ENCODE measurements around the gene MT1B. TPM values are rescaled to one million over a fixed set of nuclear protein-coding genes. Genes with fewer than 3 reads are reported as not detected.

MT1B gene
- total and polyA plus RNA-seq, 5 experiments from 2014 or later: not detected

DNA sequence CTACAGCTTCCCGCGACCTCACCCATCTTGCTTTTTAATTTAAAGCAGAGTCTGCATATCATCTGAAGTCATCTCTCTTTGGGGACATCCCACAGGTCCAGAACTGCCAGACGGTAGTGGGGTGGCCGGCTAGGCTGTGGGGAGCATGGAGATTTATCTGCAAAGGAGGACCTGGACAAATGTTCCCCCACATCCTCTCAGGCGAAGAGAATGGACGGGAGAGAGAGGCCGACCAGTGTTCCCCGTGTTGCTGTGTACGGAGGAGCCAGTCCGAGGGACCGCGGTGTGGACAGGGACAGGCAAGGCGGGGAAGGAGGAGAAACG lies 19.9 kb upstream of the MT1B start:
- Mint-ChIP-seq H3K9me3 (no peaks in the 10 kb centered on the region), H3K27ac (no peak overlapping the region), H3K27me3 (peaks cover 31 to 78% (median 49%) of the 10 kb centered on the region in 5 donors), H3K36me3 (peaks cover 0 to 2% (median 2%) of the 10 kb centered on the region in 3 donors), H3K4me3 (peak overlapping the region; percentile 67 to 90 (median 81)), H3K4me1 (peaks cover 18 to 40% (median 32%) of the 10 kb centered on the region in 4 donors)
- POLR2A ChIA-PET: interaction anchor here (0.6 to 1.5 kb wide), 2 partner anchors 13 to 449 kb away, joined by 3 to 4 read pairs; no protein-coding TSS in a partner anchor
- no peak for ATAC-seq
- no peak for DNase-seq

DNA sequence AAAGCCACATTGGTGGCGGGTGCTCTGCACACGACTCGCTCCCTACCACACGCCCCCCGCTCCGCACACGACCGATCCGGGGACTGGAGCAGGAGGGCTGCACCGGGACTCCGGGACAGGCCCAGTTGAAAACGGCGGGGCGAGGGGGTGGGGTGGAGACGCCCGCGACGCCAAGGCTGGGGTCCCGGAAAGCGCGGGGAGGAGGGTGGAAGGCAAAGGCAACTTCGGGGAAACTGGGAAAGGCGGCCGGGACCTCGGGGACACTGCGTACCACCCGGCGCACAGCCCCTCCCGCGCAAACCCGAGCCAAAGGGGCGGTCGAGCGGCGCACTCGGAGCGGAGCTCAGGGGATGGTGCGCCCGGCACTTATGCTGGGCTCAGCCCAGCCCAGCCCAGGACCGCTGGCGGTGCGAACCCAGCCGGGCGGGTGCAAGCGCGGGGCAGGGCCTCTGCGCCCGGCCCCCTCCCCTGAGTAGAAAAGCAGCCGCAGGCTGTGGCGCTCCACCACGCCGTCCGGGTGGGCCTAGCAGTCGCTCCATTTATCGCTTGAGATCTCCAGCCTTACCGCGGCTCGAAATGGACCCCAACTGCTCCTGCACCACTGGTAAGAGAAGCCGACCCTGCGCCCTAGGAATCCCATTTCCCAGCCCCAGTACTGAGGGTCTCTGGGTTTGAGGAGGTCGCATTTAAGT lies 19.4 kb upstream of the MT1B start, which contains the start of gene MT1M:
TSS of gene MT1M (plus strand) at position 504 of the 692 bp plus-strand sequence. CDS start at position 577, 73 bp downstream.
- POLR2A ChIA-PET: interaction anchor here (1.4 to 1.5 kb wide), 2 partner anchors 13 to 24 kb away, joined by 3 to 4 read pairs; partner anchors contain the start of gene MT2A
- Mint-ChIP-seq H3K9me3 (no peaks in the 10 kb centered on the region), H3K4me1 (peaks cover 18 to 43% (median 33%) of the 10 kb centered on the region in 4 donors), H3K4me3 (peak within 1 kb of the TSS; percentile 67 to 90 (median 81)), H3K27ac (peak within 1 kb of the TSS in 1 of 10 donors; percentile 57), H3K36me3 (peaks cover 0 to 2% (median 0%) of the 10 kb centered on the region in 3 donors), H3K27me3 (peaks cover 35 to 84% (median 53%) of the 10 kb centered on the region in 5 donors)
- peak; percentile 34 to 62 for ATAC-seq
- DNase-seq: no peak

DNA sequence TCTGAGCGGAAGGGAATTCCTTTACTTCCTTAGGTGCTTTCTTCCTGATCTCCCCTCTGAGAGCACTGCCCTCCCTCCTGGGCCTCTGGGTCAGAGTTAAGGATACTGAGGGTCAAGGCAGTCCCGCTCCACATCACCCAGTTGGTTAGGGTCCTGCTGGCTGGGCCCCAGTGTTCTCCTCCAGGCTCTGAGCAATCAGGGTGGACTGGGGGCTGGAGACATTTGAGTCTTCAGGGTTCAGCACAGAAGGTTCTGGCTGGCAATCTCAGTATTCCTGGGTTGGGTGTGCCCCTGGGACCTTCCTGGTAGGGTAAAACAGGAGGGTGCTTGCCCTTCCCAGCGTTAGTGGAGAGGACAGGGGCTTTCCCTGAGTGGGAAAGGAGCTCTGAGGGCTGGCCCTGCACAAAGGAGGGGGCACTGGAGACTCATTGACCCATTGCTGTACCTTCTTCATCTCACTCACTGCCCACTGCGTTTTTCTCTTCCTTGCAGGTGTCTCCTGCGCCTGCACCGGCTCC lies 18.8 kb upstream of the MT1B start:
- H3K4me1 Mint-ChIP-seq: peaks cover 21 to 46% (median 37%) of the 10 kb centered on the region in 4 donors

GRCh38 chr16:56633535-56633934 lies 18.2 kb upstream of the MT1B start:
- no peak for ATAC-seq
- POLR2A ChIA-PET: interaction anchor here (1.4 kb wide), 2 partner anchors 16 to 25 kb away, joined by 3 to 4 read pairs; partner anchors contain the start of gene MT2A
- Mint-ChIP-seq H3K9me3 (no peaks in the 10 kb centered on the region), H3K4me3 (peak overlapping the region in 3 of 10 donors; percentile 15 to 81 (median 34)), H3K27ac (no peak overlapping the region), H3K36me3 (peaks cover 0 to 2% (median 0%) of the 10 kb centered on the region in 3 donors), H3K27me3 (peaks cover 41 to 93% (median 61%) of the 10 kb centered on the region in 5 donors), H3K4me1 (peaks cover 23 to 51% (median 41%) of the 10 kb centered on the region in 4 donors)
- DNase-seq: no peak

More for the DNA sequence above, 18.8 kb upstream of the MT1B start:
- no peak for DNase-seq
- ATAC-seq: no peak
- Mint-ChIP-seq H3K4me3 (peak overlapping the region in 9 of 10 donors; percentile 53 to 84 (median 63)), H3K9me3 (no peaks in the 10 kb centered on the region), H3K27me3 (peaks cover 40 to 90% (median 58%) of the 10 kb centered on the region in 5 donors), H3K36me3 (peaks cover 0 to 2% (median 0%) of the 10 kb centered on the region in 3 donors), H3K27ac (peak overlapping the region in 1 of 10 donors; percentile 57)
- POLR2A ChIA-PET: interaction anchor here (1.4 kb wide), 1 partner anchor 25 kb away, joined by 3 read pairs; the partner anchor contains the start of gene MT2A

GRCh38 chr16:56634715-56635440 lies 16.8 kb upstream of the MT1B start:
- Mint-ChIP-seq H3K4me3 (peak overlapping the region; percentile 30 to 86 (median 73)), H3K27ac (peak overlapping the region in 3 of 10 donors; percentile 28 to 79 (median 74)), H3K4me1 (peaks cover 23 to 55% (median 39%) of the 10 kb centered on the region in 4 donors), H3K9me3 (no peaks in the 10 kb centered on the region), H3K36me3 (peaks cover 0 to 2% (median 0%) of the 10 kb centered on the region in 3 donors), H3K27me3 (peaks cover 52 to 100% (median 71%) of the 10 kb centered on the region in 5 donors)
- ATAC-seq: no peak
- POLR2A ChIA-PET: interaction anchor here (1.4 to 2.2 kb wide), 2 partner anchors 11 to 17 kb away, joined by 4 to 6 read pairs; no protein-coding TSS in a partner anchor
- DNase-seq: no peak

GRCh38 chr16:56635441-56635967 lies 16.2 kb upstream of the MT1B start:
- Mint-ChIP-seq H3K4me1 (peaks cover 23 to 55% (median 36%) of the 10 kb centered on the region in 4 donors), H3K9me3 (no peaks in the 10 kb centered on the region), H3K27me3 (peaks cover 57 to 100% (median 72%) of the 10 kb centered on the region in 5 donors), H3K36me3 (peaks cover 0 to 2% (median 0%) of the 10 kb centered on the region in 3 donors), H3K27ac (peak overlapping the region in 1 of 10 donors; percentile 74), H3K4me3 (peak overlapping the region; percentile 53 to 86 (median 66))
- no peak for DNase-seq
- POLR2A ChIA-PET: interaction anchor here (0.6 to 2.2 kb wide), 2 partner anchors 12 to 48 kb away, joined by 3 to 6 read pairs; no protein-coding TSS in a partner anchor
- peak; percentile 30 to 31 for ATAC-seq

DNA sequence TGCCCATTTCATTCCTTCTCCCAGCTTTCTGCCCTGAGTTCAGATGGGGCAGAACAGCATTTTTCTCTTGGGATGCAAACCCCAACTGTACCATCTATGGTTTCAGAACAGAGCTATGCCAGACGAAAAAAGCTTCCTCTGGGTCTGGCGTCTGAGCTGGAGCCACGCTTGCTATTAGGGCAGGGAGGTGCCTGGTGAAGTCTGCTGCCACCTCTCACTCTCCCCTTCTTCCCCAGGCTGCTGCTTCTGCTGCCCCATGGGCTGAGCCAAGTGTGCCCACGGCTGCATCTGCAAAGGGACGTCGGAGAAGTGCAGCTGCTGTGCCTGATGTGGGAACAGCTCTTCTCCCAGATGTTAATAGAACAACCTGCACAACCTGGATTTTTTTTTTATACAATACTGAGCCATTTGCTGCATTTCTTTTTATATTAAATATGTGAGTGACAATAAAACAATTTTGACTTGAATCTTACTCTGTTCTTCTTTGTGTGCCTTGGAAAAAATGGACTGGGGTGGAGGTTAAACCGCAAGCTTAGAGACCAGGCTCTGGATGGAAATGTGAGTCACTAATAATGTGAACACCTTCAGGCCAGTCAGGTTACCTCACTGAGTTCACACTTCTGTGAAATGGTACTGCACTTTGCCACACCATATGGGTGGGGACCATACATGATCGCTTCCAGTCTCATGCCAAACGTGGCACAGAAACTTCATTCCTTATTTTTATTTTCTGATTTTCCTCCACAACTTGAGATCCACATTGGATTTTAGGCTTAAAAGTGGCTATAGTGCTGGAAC lies 14.9 kb upstream of the MT1B start:
- POLR2A ChIA-PET: interaction anchor here (0.7 kb wide), 1 partner anchor 26 kb away, joined by 3 read pairs; no protein-coding TSS in a partner anchor
- ATAC-seq: no peak
- DNase-seq: no peak
- Mint-ChIP-seq H3K4me3 (peak overlapping the region in 5 of 10 donors; percentile 14 to 81 (median 57)), H3K27me3 (peaks cover 58 to 92% (median 71%) of the 10 kb centered on the region in 5 donors), H3K27ac (no peak overlapping the region), H3K4me1 (peaks cover 21 to 50% (median 32%) of the 10 kb centered on the region in 4 donors), H3K36me3 (peaks cover 0 to 1% (median 0%) of the 10 kb centered on the region in 3 donors), H3K9me3 (no peaks in the 10 kb centered on the region)

DNA sequence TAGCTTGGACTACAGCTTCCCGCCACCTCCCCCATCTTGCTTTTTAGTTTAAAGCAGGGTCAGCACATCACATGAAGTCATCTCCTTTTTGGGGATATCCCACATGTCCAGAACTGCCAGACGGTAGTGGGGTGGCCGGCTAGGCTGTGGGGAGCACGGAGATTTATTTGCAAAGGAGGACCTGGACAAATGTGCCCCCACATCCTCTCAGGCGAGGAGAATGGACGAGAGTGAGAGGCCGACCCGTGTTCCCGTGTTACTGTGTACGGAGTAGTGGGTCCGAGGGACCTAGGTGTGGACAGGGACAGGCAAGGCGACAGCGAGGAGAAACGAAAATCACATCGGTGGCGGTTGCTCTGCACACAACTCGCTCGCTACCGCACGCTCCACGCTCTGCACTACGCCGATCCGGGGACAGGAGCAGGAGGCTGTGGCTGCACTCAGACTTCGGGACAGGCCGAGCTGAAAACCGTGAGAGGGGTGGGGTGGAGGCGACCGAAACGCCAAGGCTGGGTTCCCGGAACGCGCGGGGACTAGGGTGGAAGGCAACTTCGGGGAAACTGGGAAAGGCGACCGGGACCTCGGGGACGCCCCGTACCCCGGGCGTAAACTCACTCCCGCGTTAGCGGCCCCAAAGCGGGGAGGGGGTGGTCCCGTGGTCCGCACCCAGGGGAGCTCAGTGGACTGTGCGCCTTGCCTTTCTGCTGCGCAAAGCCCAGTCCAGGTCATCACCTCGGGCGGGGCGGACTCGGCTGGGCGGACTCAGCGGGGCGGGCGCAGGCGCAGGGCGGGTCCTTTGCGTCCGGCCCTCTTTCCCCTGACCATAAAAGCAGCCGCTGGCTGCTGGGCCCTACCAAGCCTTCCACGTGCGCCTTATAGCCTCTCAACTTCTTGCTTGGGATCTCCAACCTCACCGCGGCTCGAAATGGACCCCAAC lies 13.6 kb upstream of the MT1B start, which contains the start of gene MT1A:
TSS of gene MT1A (plus strand) at position 853 of the 937 bp plus-strand sequence. CDS start at position 926, 73 bp downstream.
- Mint-ChIP-seq H3K4me3 (peak within 1 kb of the TSS; percentile 9 to 77 (median 50)), H3K9me3 (no peaks in the 10 kb centered on the region), H3K27me3 (peaks cover 52 to 79% (median 69%) of the 10 kb centered on the region in 5 donors), H3K4me1 (peaks cover 25 to 48% (median 33%) of the 10 kb centered on the region in 4 donors), H3K27ac (peak within 1 kb of the TSS in 2 of 10 donors; percentile 52 to 67), H3K36me3 (no peaks in the 10 kb centered on the region)
- ATAC-seq: peak; percentile 43 to 51
- no peak for DNase-seq
- POLR2A ChIA-PET: interaction anchor here (1.7 kb wide), 1 partner anchor 30 kb away, joined by 4 read pairs; the partner anchor contains the start of gene MT2A

GRCh38 chr16:56639045-56639444 lies 12.6 kb upstream of the MT1B start:
- no peaks in the 10 kb centered on the region for H3K36me3 Mint-ChIP-seq
- no peak for DNase-seq
- no peak for ATAC-seq
- no peak overlapping the region for H3K27ac Mint-ChIP-seq
- POLR2A ChIA-PET: interaction anchor here (1.7 kb wide), 1 partner anchor 31 kb away, joined by 4 read pairs; the partner anchor contains the start of gene MT2A
- peaks cover 31 to 58% (median 38%) of the 10 kb centered on the region in 4 donors for H3K4me1 Mint-ChIP-seq
- H3K4me3 Mint-ChIP-seq: peak overlapping the region in 2 of 10 donors; percentile 43 to 50
- peaks cover 46 to 69% (median 61%) of the 10 kb centered on the region in 5 donors for H3K27me3 Mint-ChIP-seq
- H3K9me3 Mint-ChIP-seq: no peaks in the 10 kb centered on the region

GRCh38 chr16:56640076-56640475 lies 11.6 kb upstream of the MT1B start:
- peaks cover 36 to 59% (median 52%) of the 10 kb centered on the region in 5 donors for H3K27me3 Mint-ChIP-seq
- peaks cover 29 to 59% (median 36%) of the 10 kb centered on the region in 4 donors for H3K4me1 Mint-ChIP-seq
- no peak for ATAC-seq
- H3K9me3 Mint-ChIP-seq: no peaks in the 10 kb centered on the region
- H3K36me3 Mint-ChIP-seq: no peaks in the 10 kb centered on the region
- POLR2A ChIA-PET: interaction anchor here (0.5 to 1.7 kb wide), 3 partner anchors 11 to 182 kb away, joined by 4 to 5 read pairs (median 4); partner anchors contain the start of gene MT2A
- no peak overlapping the region for H3K4me3 Mint-ChIP-seq
- DNase-seq: no peak
- H3K27ac Mint-ChIP-seq: peak overlapping the region in 1 of 10 donors; percentile 9
